ENCODE measurements around the gene EMILIN2. TPM values are rescaled to one million over a fixed set of nuclear protein-coding genes. Genes with fewer than 3 reads are reported as not detected.

EMILIN2 gene
- polyA plus RNA-seq, 1 experiment: 7.6 TPM

DNA sequence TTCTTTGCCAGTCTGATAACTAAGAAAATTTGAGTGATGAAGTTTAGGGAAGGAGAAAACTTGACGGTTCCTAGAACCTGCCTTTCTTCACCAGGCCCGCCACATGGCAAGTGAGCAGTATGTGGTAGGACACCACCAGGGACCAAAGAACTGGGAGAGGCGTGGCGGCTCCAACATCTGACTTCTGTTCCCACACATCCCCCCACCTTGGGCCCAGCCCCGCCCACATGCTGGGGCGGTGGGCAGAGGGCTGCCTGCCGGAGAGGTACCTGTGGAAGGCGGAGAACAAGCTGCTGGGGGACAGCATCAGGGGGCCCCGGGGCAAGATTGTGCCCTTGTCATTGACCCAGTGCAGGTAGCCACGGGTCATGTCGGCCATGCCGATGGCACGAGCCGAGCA lies 75.0 kb downstream of the EMILIN2 start:
- no peak overlapping the region for H3K4me3 ChIP-seq (ENCODE audit: low read depth, low read length)
- H3K36me3 ChIP-seq (ENCODE audit: control insufficient read depth, insufficient read depth, low read length): peaks cover 31% of the 10 kb centered on the region
- TF ChIP-seq, protein P1, sequence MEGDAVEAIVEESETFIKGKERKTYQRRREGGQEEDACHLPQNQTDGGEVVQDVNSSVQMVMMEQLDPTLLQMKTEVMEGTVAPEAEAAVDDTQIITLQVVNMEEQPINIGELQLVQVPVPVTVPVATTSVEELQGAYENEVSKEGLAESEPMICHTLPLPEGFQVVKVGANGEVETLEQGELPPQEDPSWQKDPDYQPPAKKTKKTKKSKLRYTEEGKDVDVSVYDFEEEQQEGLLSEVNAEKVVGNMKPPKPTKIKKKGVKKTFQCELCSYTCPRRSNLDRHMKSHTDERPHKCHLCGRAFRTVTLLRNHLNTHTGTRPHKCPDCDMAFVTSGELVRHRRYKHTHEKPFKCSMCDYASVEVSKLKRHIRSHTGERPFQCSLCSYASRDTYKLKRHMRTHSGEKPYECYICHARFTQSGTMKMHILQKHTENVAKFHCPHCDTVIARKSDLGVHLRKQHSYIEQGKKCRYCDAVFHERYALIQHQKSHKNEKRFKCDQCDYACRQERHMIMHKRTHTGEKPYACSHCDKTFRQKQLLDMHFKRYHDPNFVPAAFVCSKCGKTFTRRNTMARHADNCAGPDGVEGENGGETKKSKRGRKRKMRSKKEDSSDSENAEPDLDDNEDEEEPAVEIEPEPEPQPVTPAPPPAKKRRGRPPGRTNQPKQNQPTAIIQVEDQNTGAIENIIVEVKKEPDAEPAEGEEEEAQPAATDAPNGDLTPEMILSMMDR (IDR thresholded peaks at IDR 0.05; ENCODE audit: insufficient read depth, low read depth, low read length): no peak
- DNase-seq (ENCODE audit: low read depth): no peak
- H3K27me3 ChIP-seq (ENCODE audit: control insufficient read depth, insufficient read depth, low read length): no peaks in the 10 kb centered on the region
- POLR2A ChIA-PET: no interaction called here
- CTCF ChIA-PET: no interaction called here

DNA sequence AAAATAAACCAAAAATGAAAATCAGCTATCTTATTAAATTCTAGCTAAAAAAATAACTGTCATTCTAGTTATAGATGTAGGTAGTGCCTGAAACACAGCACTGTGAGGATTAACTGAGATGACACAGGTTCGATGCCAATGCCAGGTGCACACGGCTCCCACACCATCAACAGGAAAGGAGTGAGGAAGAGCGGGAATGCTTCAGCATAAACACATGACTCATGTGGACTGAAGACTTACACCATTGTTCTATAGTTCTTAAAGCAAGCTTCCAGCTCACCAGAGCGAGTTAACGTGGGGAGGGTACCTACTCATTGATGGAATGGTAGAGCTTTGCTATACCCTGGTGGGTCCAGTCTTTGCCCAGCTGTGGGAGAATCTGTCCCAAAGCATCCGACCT lies 76.7 kb downstream of the EMILIN2 start:
- H3K36me3 ChIP-seq (ENCODE audit: control insufficient read depth, insufficient read depth, low read length): peaks cover 34% of the 10 kb centered on the region
- TF ChIP-seq, protein P1 (IDR thresholded peaks at IDR 0.05; ENCODE audit: insufficient read depth, low read depth, low read length): no peak
- CTCF ChIA-PET: interaction anchor here (0.9 to 3.5 kb wide), 5 partner anchors 12 to 752 kb away, joined by 3 to 17 read pairs (median 3); no protein-coding TSS in a partner anchor
- DNase-seq (ENCODE audit: low read depth): no peak
- no peak overlapping the region for H3K4me3 ChIP-seq (ENCODE audit: low read depth, low read length)
- POLR2A ChIA-PET: no interaction called here
- no peaks in the 10 kb centered on the region for H3K27me3 ChIP-seq (ENCODE audit: control insufficient read depth, insufficient read depth, low read length)

DNA sequence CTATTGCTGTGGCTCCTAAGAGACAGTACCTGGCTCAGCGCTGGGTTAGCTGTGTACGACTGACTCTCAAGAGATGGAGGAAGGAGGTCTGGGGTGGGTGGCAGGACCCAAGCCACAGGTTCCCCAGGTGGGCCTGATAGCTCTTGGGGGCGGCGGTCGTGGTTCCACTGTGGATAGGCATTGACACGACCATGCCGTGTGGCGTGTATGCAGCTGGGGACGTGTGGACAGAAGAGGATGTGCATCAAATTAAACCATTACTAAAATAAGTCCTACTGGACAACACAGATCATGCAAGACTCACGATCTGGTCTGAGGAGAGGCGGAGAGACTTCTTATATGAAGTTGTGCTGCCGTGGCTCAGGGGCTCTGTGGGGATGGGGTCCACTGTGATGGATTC lies 78.1 kb downstream of the EMILIN2 start:
- CTCF ChIA-PET: interaction anchor here (1.4 to 3.5 kb wide), 4 partner anchors 11 to 321 kb away, joined by 3 to 17 read pairs (median 6); no protein-coding TSS in a partner anchor
- Histone ChIP-seq H3K27me3 (ENCODE audit: control insufficient read depth, insufficient read depth, low read length) (no peaks in the 10 kb centered on the region), H3K4me3 (ENCODE audit: low read depth, low read length) (no peak overlapping the region), H3K36me3 (ENCODE audit: control insufficient read depth, insufficient read depth, low read length) (peaks cover 32% of the 10 kb centered on the region)
- POLR2A ChIA-PET: no interaction called here
- TF ChIP-seq, protein P1 (IDR thresholded peaks at IDR 0.05; ENCODE audit: insufficient read depth, low read depth, low read length): no peak
- no peak for DNase-seq (ENCODE audit: low read depth)

DNA sequence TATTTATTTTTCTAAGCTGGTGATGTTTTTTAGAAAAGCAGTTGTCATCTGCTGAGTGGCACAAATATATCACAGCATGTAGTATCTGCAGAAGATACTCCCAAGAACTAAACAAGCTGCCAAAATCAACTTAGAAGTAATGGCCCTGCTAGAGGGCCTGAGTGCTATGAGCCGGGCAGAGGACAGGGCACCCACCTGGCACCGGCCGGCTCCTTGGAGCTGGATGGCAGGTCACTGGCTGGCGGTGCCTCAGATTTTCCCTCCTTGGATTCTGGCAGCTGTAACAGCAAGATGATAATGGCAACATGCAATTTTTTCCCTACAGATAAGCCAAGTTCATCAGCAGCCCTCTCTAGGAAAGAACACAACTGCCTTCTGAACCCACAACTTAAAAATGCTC lies 79.7 kb downstream of the EMILIN2 start:
- ChIA-PET POLR2A (no interaction called here), CTCF (interaction anchor here (0.6 to 2.9 kb wide), 2 partner anchors 225 to 307 kb away, joined by 3 to 10 read pairs; no protein-coding TSS in a partner anchor)
- Histone ChIP-seq H3K36me3 (ENCODE audit: control insufficient read depth, insufficient read depth, low read length) (peaks cover 30% of the 10 kb centered on the region), H3K27me3 (ENCODE audit: control insufficient read depth, insufficient read depth, low read length) (no peaks in the 10 kb centered on the region), H3K4me3 (ENCODE audit: low read depth, low read length) (no peak overlapping the region)
- TF ChIP-seq, protein P1 (IDR thresholded peaks at IDR 0.05; ENCODE audit: insufficient read depth, low read depth, low read length): no peak
- no peak for DNase-seq (ENCODE audit: low read depth)

DNA sequence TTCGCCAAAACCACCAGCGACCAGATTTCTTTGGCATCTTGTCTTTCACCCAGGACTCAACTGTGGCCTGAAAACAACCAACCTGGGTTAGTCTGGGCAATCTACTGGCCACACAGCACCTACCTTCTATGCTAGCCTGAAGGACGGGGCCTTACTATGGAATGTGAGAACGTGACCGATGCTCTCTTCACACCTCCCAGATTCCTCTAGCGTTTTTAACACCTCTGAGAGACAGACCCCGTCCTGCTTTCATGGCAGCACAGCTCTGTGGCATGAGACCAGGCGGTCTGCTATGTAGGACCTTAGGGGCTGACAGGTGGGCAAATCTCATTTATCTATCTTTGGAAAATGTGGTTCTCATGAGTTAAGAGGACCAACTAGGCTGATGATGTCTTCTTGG lies 80.9 kb downstream of the EMILIN2 start:
- CTCF ChIA-PET: interaction anchor here (1.0 to 2.9 kb wide), 5 partner anchors 14 to 319 kb away, joined by 3 to 10 read pairs (median 3); no protein-coding TSS in a partner anchor
- peaks cover 26% of the 10 kb centered on the region for H3K36me3 ChIP-seq (ENCODE audit: control insufficient read depth, insufficient read depth, low read length)
- DNase-seq (ENCODE audit: low read depth): no peak
- H3K4me3 ChIP-seq (ENCODE audit: low read depth, low read length): no peak overlapping the region
- POLR2A ChIA-PET: no interaction called here
- H3K27me3 ChIP-seq (ENCODE audit: control insufficient read depth, insufficient read depth, low read length): no peaks in the 10 kb centered on the region
- TF ChIP-seq, protein P1 (IDR thresholded peaks at IDR 0.05; ENCODE audit: insufficient read depth, low read depth, low read length): no peak

Measured in BJ (cell line).